HG03039 (cell line): ENCODE data around the gene PIGZ.

Experiments
- ATAC-seq: cut with Tn5 transposase; IDR thresholded peaks from one replicate; pipeline ENCODE4 v1.9.1; 2021; ENCODE audit warnings: mild to moderate bottlenecking, moderate library complexity; ENCODE audit not compliant: unreplicated experiment

Gene PIGZ

GRCh38 chr3:196927571-196928453 is 40.8 kb downstream of the PIGZ start:
- ATAC-seq = no peak

DNA sequence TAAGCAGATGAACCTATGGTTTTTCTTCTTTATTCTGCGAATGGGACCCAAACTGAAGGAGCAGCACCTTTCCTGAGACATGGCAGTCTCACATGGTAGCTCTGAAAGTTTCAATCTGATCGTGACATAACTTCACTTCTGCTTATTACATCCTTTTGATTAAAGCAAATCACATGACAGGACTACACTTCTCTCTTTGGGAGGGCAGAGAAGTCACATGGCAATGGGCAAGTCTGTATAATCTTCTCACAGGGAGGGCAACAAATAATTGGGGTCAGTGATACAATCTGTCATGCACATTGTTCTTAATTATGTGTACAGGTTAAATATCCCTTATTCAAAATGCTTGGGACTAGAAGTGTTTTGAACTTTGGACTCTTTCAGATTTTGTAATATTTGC is 47.9 kb downstream of the PIGZ start:
- ATAC-seq = no peak

GRCh38 chr3:196918968-196919367 is 49.7 kb downstream of the PIGZ start:
- ATAC-seq = no peak

- ATAC-seq = no peak
These were observed 51.6 kb downstream of the PIGZ start for GRCh38 chr3:196916995-196917394.

DNA sequence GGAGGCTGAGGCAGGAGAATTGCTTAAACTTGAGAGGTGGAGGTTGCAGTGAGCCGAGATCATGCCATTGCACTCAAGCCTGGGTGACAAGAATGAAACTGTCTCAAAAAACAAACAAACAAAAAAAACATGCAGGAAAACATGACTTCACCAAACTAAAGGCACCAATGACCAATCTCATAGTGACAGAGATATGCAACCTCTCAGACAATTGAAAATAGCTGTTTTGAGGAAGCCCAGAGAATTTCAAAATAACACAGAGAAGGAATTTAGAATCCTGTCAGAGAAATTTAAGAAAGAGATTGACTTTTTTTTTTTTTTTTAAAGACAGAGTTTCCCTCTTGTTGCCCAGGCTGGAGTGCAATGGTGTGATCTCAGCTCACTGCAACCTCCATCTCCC is 52.4 kb downstream of the PIGZ start:
- ATAC-seq = no peak

GRCh38 chr3:196915375-196915774 is 53.3 kb downstream of the PIGZ start:
- ATAC-seq = no peak

- no peak for ATAC-seq
These were observed 53.8 kb downstream of the PIGZ start for GRCh38 chr3:196914866-196915265.

- ATAC-seq = no peak
These were observed 64.9 kb downstream of the PIGZ start for GRCh38 chr3:196903740-196904139.

- ATAC-seq = no peak
These were observed 66.3 kb downstream of the PIGZ start for GRCh38 chr3:196902296-196902695.

DNA sequence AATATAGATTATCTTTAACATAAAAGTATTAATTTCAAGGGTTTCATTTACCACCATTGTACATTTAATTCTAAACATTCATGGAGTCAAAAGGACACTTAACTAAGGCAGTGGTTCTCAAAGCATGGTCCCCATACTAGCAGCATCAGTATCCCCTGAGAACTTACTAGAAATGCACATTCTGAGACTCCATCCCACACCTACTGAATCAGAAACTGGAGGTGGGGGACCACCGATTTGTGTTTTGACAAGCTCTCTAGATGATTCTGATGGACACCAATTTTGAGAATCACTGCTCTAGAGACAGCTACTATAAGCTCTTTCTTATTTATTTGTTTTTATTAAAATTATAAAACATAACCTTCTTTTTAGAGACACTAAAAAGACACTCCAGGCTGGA is 66.9 kb downstream of the PIGZ start:
- no peak for ATAC-seq
